Esophagus muscularis mucosa (tissue), 4 donors: Measurements from ENCODE around the gene ERN2.

Experiments used
- EP300 ChIP-seq: sonication (generic); formaldehyde crosslinking; IDR thresholded peaks from one replicate; pipeline ENCODE4 v1.6.1; 2017; ENCODE audit warnings: antibody characterized with exemption
- POLR2A ChIP-seq: fragments of 450-650 bp; IDR thresholded peaks from one replicate; pipeline ENCODE4 v1.6.1; 2017; ENCODE audit warnings: antibody characterized with exemption, moderate library complexity, mild to moderate bottlenecking, low read depth
- POLR2AphosphoS5 ChIP-seq, 2 donors: sonication (generic); formaldehyde crosslinking; IDR thresholded peaks; one replicate each; pipeline ENCODE4 v1.6.1; 2017; ENCODE audit warnings: antibody characterized with exemption in 2 of 2
- TF ChIP-seq, protein P1 (sequence below), 3 experiments: fragments of 200-600 bp in 2 of 3; fragments of 450-650 bp in 1 of 3; sonication (generic) in 2 of 3; IDR thresholded peaks; one replicate each; pipeline ENCODE4 v1.5.1; 2017 to 2019; ENCODE audit warnings: antibody characterized with exemption in 3 of 3, mild to moderate bottlenecking in 2 of 3, moderate library complexity in 1 of 3

DNA sequence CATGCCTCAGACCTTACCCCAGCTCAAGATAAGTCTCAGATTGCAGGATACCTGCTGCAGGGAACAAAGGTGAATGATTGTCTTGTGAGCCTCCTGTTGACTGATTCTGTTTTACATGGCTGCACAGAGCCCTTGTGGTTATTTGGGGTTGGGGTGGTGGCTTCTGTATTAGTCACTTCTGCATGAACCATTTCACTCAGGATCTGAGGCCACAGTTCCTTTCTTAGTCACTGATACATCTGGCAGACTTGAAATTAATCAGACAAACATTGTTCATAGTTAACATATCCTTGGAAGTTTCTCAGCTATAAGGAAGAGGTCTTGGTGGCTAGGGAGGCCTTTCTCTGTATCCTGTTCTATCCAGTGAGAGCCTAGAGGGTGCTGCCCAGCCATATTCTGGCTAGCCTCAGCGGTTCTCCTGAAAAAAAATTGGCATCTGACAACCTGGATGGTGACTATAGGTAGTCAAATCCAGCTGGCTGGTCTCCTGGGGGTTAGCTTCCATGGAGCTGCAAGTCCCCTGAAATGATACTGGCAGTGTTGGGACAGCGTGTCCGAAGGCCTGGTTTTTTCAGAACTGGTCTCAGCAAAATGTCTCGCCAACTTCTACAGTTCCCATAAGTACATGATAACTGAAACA lies 42.8 kb downstream of the ERN2 start:
- TF ChIP-seq POLR2AphosphoS5 (IDR thresholded peaks at IDR 0.05) (no peak), POLR2A (no peak), EP300 (no peak)
- TF ChIP-seq, protein P1, sequence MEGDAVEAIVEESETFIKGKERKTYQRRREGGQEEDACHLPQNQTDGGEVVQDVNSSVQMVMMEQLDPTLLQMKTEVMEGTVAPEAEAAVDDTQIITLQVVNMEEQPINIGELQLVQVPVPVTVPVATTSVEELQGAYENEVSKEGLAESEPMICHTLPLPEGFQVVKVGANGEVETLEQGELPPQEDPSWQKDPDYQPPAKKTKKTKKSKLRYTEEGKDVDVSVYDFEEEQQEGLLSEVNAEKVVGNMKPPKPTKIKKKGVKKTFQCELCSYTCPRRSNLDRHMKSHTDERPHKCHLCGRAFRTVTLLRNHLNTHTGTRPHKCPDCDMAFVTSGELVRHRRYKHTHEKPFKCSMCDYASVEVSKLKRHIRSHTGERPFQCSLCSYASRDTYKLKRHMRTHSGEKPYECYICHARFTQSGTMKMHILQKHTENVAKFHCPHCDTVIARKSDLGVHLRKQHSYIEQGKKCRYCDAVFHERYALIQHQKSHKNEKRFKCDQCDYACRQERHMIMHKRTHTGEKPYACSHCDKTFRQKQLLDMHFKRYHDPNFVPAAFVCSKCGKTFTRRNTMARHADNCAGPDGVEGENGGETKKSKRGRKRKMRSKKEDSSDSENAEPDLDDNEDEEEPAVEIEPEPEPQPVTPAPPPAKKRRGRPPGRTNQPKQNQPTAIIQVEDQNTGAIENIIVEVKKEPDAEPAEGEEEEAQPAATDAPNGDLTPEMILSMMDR (IDR thresholded peaks at IDR 0.05): no peak
